K562 (cell line): ENCODE data around the gene RGS14. TPM values are rescaled to one million over a fixed set of nuclear protein-coding genes. Genes with fewer than 3 reads are reported as not detected.

ENCODE experiments used
- ARID4B ChIP-seq: sonication (generic); formaldehyde crosslinking; IDR thresholded peaks from 2 replicates; pipeline ENCODE4 v1.8.0; 2022; ENCODE audit warnings: mild to moderate bottlenecking, missing genetic modification reagents
- CTCF ChIP-seq, 3 experiments: IDR thresholded peaks in 2 of 3; conservative IDR thresholded peaks in 1 of 3; 2 replicates each; pipeline ENCODE4 v1.5.1; 2011 to 2012; ENCODE audit warnings: low read length in 3 of 3, mild to moderate bottlenecking in 3 of 3, control low read depth in 2 of 3, improper control_type of control experiment in 1 of 3, inconsistent platforms in 1 of 3, low read depth in 1 of 3, mixed read lengths in 1 of 3, moderate library complexity in 1 of 3; ENCODE audit not compliant: insufficient read depth in 2 of 3
- GATA2 ChIP-seq: sonication (generic); formaldehyde crosslinking; IDR thresholded peaks from 2 replicates; pipeline ENCODE4 v1.4.0; 2020; ENCODE audit warnings: mild to moderate bottlenecking, missing genetic modification reagents
- MAX ChIP-seq: sonication (generic); formaldehyde crosslinking; IDR thresholded peaks from 2 replicates; pipeline ENCODE4 v1.9.0; 2022; ENCODE audit warnings: mild to moderate bottlenecking, missing genetic modification reagents
- MYNN ChIP-seq, 2 experiments: sonication (generic); formaldehyde crosslinking in 1 of 2; IDR thresholded peaks; 2 replicates each; pipeline versions ENCODE4 v1.5.0 to v1.6.1; 2016 to 2020; ENCODE audit warnings: antibody characterized with exemption in 1 of 2, missing genetic modification reagents in 1 of 2
- PKNOX1 ChIP-seq: fragments of 450-650 bp; IDR thresholded peaks from 2 replicates; pipeline ENCODE4 v1.6.1; 2016
- PTBP1 ChIP-seq: fragments of 200-400 bp; formaldehyde crosslinking; IDR thresholded peaks from 2 replicates; pipeline ENCODE4 v1.6.1; 2017; ENCODE audit warnings: low read depth, low read length
- RAD21 ChIP-seq, 2 experiments: fragments of 250-450 bp in 1 of 2; fragments of 450-650 bp in 1 of 2; sonication (Bioruptor Pico) in 1 of 2; formaldehyde crosslinking in 1 of 2; IDR thresholded peaks in 1 of 2; conservative IDR thresholded peaks in 1 of 2; 2 replicates each; pipeline versions ENCODE4 v1.4.0 to v1.8.0; 2020 to 2022; ENCODE audit warnings: mild to moderate bottlenecking in 2 of 2, moderate library complexity in 1 of 2
- RAD51 ChIP-seq: fragments of 450-650 bp; IDR thresholded peaks from 2 replicates; pipeline ENCODE4 v1.7.1; 2016; ENCODE audit warnings: low read depth, mild to moderate bottlenecking, borderline replicate concordance
- RCOR1 ChIP-seq, 2 experiments: IDR thresholded peaks; 2 replicates each; pipeline ENCODE4 v1.6.1; 2012; ENCODE audit warnings: low read depth in 2 of 2, low read length in 2 of 2, borderline replicate concordance in 1 of 2, improper control_type of control experiment in 1 of 2
- XRCC5 ChIP-seq: fragments of 200-400 bp; formaldehyde crosslinking; IDR thresholded peaks from 2 replicates; pipeline ENCODE4 v1.6.1; 2017; ENCODE audit warnings: low read depth, mild to moderate bottlenecking, low read length
- ZBTB33 ChIP-seq: sonication (generic); formaldehyde crosslinking; IDR thresholded peaks from 2 replicates; pipeline ENCODE4 v1.8.1; 2023; ENCODE audit warnings: mild to moderate bottlenecking, missing genetic modification reagents
- ZNF277 ChIP-seq: fragments of 250-450 bp; sonication (Bioruptor Pico); IDR thresholded peaks from 2 replicates; pipeline ENCODE4 v1.8.0; 2022; ENCODE audit warnings: inconsistent platforms, mild to moderate bottlenecking, moderate library complexity, borderline replicate concordance
- polyA plus RNA-seq, 8 experiments: library from polyadenylated mRNA; depleted of rRNA in 4 of 8; stranded (reverse) in 5 of 8; unstranded in 3 of 8; fragments of >200 nt; fragmentation: Nextera tagmentation in 2 of 8; fragmentation: Illumina TruSeq in 1 of 8; extraction: Ambion mirVana in 2 of 8; extraction: Trizol in 1 of 8; gene quantifications; 2 replicates each; pipeline versions ENCODE4 v1.2.1 to v1.2.3, GENCODE V29; 2011 to 2014; ENCODE audit warnings: inconsistent platforms in 1 of 8, missing spikeins in 1 of 8
- total RNA-seq, 7 experiments: library from RNA; depleted of rRNA in 6 of 7; stranded (reverse); fragments of >200 nt in 6 of 7; fragmentation: Illumina TruSeq in 2 of 7; extraction: Trizol in 2 of 7; gene quantifications; 2 replicates each; pipeline versions ENCODE4 v1.2.1 to v1.2.3, GENCODE V29; 2011 to 2021; ENCODE audit warnings: low replicate concordance in 1 of 7

RGS14 gene
- total and polyA plus RNA-seq, 9 of the 15 experiments (the other 6 are each of a cell fraction or from before 2014, with no cell fraction given) = 0.28 to 75.9 (median 34.5) TPM

- TF ChIP-seq ZNF277 (CRISPR knock-in tag) (no peak), XRCC5 (peak; percentile 97), CTCF (IDR thresholded peaks at IDR 0.05 in 2 of 3, conservative IDR thresholded peaks at IDR 0.05 in 1 of 3; ENCODE audit: insufficient read depth in 2 of 3, low read depth in 1 of 3, low read length in 3 of 3) (peak; percentile 93 to 98 (median 94)), GATA2 (CRISPR knock-in tag) (0 out of 2 replicates have a peak, but pooled peaks have one; percentile 32), RCOR1 (IDR thresholded peaks at IDR 0.05; ENCODE audit: borderline replicate concordance in 1 of 2, low read depth in 2 of 2, low read length in 2 of 2) (peak in 1 of 2 experiments; percentile 51; a peak in 1 of 4 replicates), MAX (CRISPR knock-in tag) (0 out of 2 replicates have a peak, but pooled peaks have one; percentile 56), PTBP1 (no peak), ZBTB33 (peak; percentile 55), ARID4B (CRISPR knock-in tag) (0 out of 2 replicates have a peak, but pooled peaks have one; percentile 40), PKNOX1 (peak; percentile 32), MYNN (IDR thresholded peaks at IDR 0.05) (0 out of 2 replicates have a peak, but pooled peaks have one; percentile 15), MYNN (CRISPR knock-in tag; IDR thresholded peaks at IDR 0.05) (no peak), RAD21 (CRISPR knock-in tag; conservative IDR thresholded peaks at IDR 0.05 in 1 of 2, IDR thresholded peaks at IDR 0.05 in 1 of 2) (peak; percentile 24 to 72; a peak in 3 of 4 replicates), RAD51 (no peak)
Measured at GRCh38 chr5:177309351-177310191, 48.2 kb upstream of the RGS14 start (continued).
